K562 (cell line): ENCODE data around the gene DNAJC18. TPM values are rescaled to one million over a fixed set of nuclear protein-coding genes. Genes with fewer than 3 reads are reported as not detected.

Experiments
- CBFA2T3 ChIP-seq: fragments of 450-650 bp; IDR thresholded peaks from 2 replicates; pipeline ENCODE4 v1.6.1; 2017
- CREB5 ChIP-seq: fragments of 250-450 bp; sonication (Bioruptor Pico); IDR thresholded peaks from 2 replicates; pipeline ENCODE4 v1.5.0; 2020; ENCODE audit warnings: mild to moderate bottlenecking
- FIP1L1 ChIP-seq: fragments of 200-400 bp; formaldehyde crosslinking; IDR thresholded peaks from 2 replicates; pipeline ENCODE4 v1.6.1; 2018; ENCODE audit warnings: mild to moderate bottlenecking, low read depth, low read length; ENCODE audit not compliant: poor library complexity, severe bottlenecking
- FOXJ3 ChIP-seq: sonication (generic); formaldehyde crosslinking; IDR thresholded peaks from 2 replicates; pipeline ENCODE4 v1.4.0; 2020; ENCODE audit warnings: mild to moderate bottlenecking, missing genetic modification reagents
- IRF2 ChIP-seq: sonication (generic); formaldehyde crosslinking; IDR thresholded peaks from 2 replicates; pipeline ENCODE4 v1.8.1; 2022; ENCODE audit warnings: mild to moderate bottlenecking, missing genetic modification reagents
- MCM2 ChIP-seq: fragments of 450-650 bp; IDR thresholded peaks from 2 replicates; pipeline ENCODE4 v1.6.1; 2017; ENCODE audit warnings: low read depth, mild to moderate bottlenecking
- NCOR1 ChIP-seq: fragments of 450-650 bp; IDR thresholded peaks from 2 replicates; pipeline ENCODE4 v1.6.1; 2016; ENCODE audit warnings: mild to moderate bottlenecking, moderate library complexity
- PURB ChIP-seq: sonication (generic); formaldehyde crosslinking; IDR thresholded peaks from 2 replicates; pipeline ENCODE4 v1.9.0; 2021; ENCODE audit warnings: low read depth, mild to moderate bottlenecking, missing genetic modification reagents
- SRF ChIP-seq, 2 experiments: fragments of 250-450, 450-650 bp in 1 of 2; sonication (Bioruptor Pico) in 1 of 2; sonication (generic) in 1 of 2; formaldehyde crosslinking; IDR thresholded peaks; 2 replicates each; pipeline versions ENCODE4 v1.5.0 to v1.5.1; 2020 to 2022; ENCODE audit warnings: mild to moderate bottlenecking in 1 of 2, missing genetic modification reagents in 1 of 2
- ZBTB40 ChIP-seq, 2 experiments: fragments of 450-650 bp in 1 of 2; sonication (generic) in 1 of 2; formaldehyde crosslinking in 1 of 2; IDR thresholded peaks; 2 replicates each; pipeline versions ENCODE4 v1.7.1 to v1.9.0; 2016 to 2022; ENCODE audit warnings: inconsistent platforms in 1 of 2, mild to moderate bottlenecking in 1 of 2, missing genetic modification reagents in 1 of 2
- ZNF133 ChIP-seq: fragments of 250-450 bp; sonication (Bioruptor Pico); IDR thresholded peaks from 2 replicates; pipeline ENCODE4 v1.4.0; 2020; ENCODE audit warnings: mild to moderate bottlenecking
- ZNF23 ChIP-seq: fragments of 250-450 bp; sonication (Bioruptor Pico); IDR thresholded peaks from 2 replicates; pipeline ENCODE4 v1.4.0; 2020; ENCODE audit warnings: mild to moderate bottlenecking
- polyA plus RNA-seq, 8 experiments: library from polyadenylated mRNA; depleted of rRNA in 4 of 8; stranded (reverse) in 5 of 8; unstranded in 3 of 8; fragments of >200 nt; fragmentation: Nextera tagmentation in 2 of 8; fragmentation: Illumina TruSeq in 1 of 8; extraction: Ambion mirVana in 2 of 8; extraction: Trizol in 1 of 8; gene quantifications; 2 replicates each; pipeline versions ENCODE4 v1.2.1 to v1.2.3, GENCODE V29; 2011 to 2014; ENCODE audit warnings: inconsistent platforms in 1 of 8, missing spikeins in 1 of 8
- total RNA-seq, 7 experiments: library from RNA; depleted of rRNA in 6 of 7; stranded (reverse); fragments of >200 nt in 6 of 7; fragmentation: Illumina TruSeq in 2 of 7; extraction: Trizol in 2 of 7; gene quantifications; 2 replicates each; pipeline versions ENCODE4 v1.2.1 to v1.2.3, GENCODE V29; 2011 to 2021; ENCODE audit warnings: low replicate concordance in 1 of 7
- TF ChIP-seq, protein P1 (sequence below): fragments of 250-450 bp; sonication (Bioruptor Pico); IDR thresholded peaks from 2 replicates; pipeline ENCODE4 v1.8.0; 2021; ENCODE audit warnings: moderate library complexity, mild to moderate bottlenecking, inconsistent platforms

DNAJC18 gene
- total and polyA plus RNA-seq, 9 of the 15 experiments (the other 6 are each of a cell fraction or from before 2014, with no cell fraction given), result 1.5 to 13.3 (median 7.5) TPM

DNA sequence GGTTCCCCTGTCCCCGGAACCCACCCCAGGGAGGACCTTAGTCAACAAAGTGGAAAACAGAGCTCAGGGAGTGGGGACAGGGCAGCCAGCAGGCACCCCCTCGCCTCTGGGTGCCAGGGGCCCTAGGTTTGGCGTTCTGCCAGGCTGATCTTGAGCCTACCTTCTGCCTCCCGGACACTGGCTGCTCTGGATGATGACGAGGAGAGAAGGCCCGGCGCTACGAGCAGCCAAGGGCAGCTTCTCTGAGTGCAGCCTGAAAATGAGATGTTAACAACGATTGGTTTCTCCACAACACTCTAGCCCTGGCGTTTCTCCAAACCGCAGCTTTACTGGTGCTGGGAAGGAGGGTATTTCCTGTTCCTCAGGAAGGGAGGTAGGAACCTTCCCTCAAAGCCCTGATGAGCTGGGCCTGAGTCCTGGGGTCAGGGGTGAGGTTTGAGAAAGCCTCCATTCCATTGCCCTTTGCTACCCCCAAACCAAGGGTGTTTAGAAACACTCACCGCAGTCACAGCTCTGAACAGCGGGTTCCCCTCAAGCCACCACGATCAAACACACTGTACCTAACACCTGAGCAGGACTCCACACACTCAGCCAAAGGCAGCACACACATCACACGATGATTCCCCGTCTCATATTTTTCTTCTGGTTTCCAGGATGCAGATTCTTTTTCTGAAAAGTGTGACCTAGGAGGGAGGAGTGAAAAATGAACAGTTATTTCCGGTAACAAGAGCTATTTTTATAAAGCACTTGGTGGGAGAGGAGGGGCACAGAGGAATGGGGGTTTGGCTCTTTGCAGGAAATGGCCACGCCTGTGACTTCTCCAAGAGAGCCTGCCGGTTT, 42.9 kb upstream of the DNAJC18 start, which contains the start of gene STING1 (continued):
- TF ChIP-seq CREB5 (CRISPR knock-in tag), result no peak
- TF ChIP-seq, protein P1, sequence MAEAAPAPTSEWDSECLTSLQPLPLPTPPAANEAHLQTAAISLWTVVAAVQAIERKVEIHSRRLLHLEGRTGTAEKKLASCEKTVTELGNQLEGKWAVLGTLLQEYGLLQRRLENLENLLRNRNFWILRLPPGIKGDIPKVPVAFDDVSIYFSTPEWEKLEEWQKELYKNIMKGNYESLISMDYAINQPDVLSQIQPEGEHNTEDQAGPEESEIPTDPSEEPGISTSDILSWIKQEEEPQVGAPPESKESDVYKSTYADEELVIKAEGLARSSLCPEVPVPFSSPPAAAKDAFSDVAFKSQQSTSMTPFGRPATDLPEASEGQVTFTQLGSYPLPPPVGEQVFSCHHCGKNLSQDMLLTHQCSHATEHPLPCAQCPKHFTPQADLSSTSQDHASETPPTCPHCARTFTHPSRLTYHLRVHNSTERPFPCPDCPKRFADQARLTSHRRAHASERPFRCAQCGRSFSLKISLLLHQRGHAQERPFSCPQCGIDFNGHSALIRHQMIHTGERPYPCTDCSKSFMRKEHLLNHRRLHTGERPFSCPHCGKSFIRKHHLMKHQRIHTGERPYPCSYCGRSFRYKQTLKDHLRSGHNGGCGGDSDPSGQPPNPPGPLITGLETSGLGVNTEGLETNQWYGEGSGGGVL (CRISPR knock-in tag), result no peak
- peak in 1 of 2 experiments; percentile 37; a peak in 1 of 4 replicates for TF ChIP-seq SRF (CRISPR knock-in tag; IDR thresholded peaks at IDR 0.05)
- no peak for TF ChIP-seq MCM2
- no peak for TF ChIP-seq ZNF23
- TF ChIP-seq NCOR1, result 0 out of 2 replicates have a peak, but pooled peaks have one; percentile 39
- TF ChIP-seq ZNF133 (CRISPR knock-in tag), result no peak
- no peak for TF ChIP-seq PURB (CRISPR knock-in tag)
- TF ChIP-seq IRF2 (CRISPR knock-in tag), result no peak
- TF ChIP-seq CBFA2T3, result 0 out of 2 replicates have a peak, but pooled peaks have one; percentile 15
- no peak for TF ChIP-seq FOXJ3 (CRISPR knock-in tag)
- TF ChIP-seq FIP1L1, result no peak
- peak; percentile 70 for TF ChIP-seq ZBTB40 (IDR thresholded peaks at IDR 0.05)
- no peak for TF ChIP-seq ZBTB40 (CRISPR knock-in tag; IDR thresholded peaks at IDR 0.05)
